HG03025 (cell line): Measurements from ENCODE around the gene BAZ1B.
"Not testable (repeated sequence)": the region's sequence is repeated elsewhere in the genome, so short reads cannot be mapped to it uniquely, and the experiment has no call there.

Experiments used
- ATAC-seq: cut with Tn5 transposase; IDR thresholded peaks from one replicate; pipeline ENCODE4 v1.9.1; 2021; ENCODE audit warnings: mild to moderate bottlenecking, moderate library complexity; ENCODE audit not compliant: unreplicated experiment, low FRiP score

BAZ1B gene

GRCh38 chr7:73429622-73430505, 92.2 kb downstream of the BAZ1B start:
- ATAC-seq: no peak

DNA sequence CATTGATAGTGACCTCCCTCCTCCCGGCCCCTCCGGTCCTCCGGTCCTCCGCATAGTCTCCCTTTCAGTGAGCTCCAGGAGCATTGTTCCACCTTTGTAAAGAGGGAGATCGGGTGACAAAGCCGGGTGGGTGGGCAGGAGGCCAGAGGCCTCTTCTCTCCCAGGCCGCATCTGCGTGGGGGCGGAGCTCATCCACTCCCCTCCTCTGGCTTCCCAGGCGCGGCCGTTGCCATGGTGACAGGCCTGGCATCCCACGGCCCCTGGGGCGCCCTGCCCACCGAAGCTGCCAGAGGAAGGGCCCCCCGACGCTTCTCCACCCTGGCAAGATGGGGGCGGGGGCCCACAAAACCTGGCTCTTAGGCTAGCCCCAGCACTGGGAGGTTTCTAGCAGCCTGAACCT, 92.9 kb downstream of the BAZ1B start:
- ATAC-seq: no peak

GRCh38 chr7:73427902-73428787, 93.9 kb downstream of the BAZ1B start:
- ATAC-seq: no peak

DNA sequence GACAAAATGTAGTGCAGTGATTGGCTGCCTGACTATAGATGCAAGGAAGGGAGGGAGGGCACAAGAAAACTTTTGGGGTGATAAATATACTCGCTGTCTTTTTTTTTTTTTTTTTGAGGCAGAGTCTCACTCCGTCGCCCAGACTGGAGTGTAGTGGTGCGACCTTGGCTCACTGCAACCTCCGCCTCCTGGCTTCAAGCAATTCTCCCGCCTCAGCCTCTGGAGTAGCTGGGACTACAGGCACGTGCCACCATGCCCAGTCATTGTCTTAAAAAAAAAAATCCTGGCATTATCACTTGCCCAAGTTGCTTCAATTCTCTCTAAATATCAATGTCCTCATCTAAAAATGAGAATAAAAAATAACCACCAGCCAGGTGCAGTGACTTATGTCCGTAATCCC, 96.1 kb downstream of the BAZ1B start:
- no peak for ATAC-seq

DNA sequence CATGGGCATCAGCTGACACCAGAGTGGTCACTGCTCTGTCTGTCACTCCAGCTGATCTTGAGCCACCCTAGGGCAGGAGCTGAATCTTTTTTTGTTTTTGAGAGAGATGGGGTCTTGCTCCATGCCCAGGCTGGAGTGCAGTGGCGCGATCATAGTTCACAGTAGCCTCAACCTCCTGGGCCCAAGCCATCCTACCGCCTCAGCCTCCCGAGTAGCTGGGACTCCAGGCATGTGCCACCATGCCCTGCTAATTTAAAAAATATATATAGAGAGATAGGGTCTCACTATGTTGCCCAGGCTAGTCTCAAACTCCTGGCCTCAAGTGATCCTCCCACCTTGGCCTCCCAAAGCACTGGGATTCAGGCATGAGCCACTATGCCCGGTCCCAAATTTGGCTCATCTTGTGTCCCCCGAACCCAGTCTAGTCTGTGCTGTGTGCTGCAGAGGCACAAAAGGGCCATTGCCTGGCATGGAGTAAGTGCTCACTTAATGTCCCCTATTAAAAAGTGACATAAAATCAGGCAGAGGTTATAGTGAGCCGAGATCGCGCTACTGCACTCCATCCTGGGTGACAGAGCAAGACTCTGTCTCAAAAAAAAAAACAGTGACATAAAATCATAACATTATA, 96.6 kb downstream of the BAZ1B start:
- ATAC-seq: no peak

DNA sequence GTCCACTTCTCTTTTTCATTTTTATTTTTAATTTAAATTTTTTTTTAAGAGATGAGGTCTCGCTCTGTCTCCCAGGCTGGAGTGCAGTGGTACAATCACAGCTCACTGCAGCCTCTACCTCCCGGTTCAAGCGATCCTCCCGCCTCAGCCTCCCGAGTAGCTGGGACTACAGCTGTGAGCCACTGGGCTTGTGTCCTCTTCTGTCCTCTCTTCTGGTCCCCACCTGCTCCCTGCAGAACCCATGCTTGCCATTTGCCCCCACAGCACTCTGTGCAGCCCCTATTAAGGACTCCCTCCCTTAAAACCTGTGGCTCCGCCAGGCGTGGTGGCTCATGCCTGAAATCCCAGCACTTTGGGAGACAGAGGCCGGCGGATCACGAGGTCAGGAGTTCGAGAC, 97.6 kb downstream of the BAZ1B start:
- ATAC-seq: no peak

- no peak for ATAC-seq
These were observed 98.3 kb downstream of the BAZ1B start for GRCh38 chr7:73423519-73424488.

- ATAC-seq: not testable (repeated sequence)
These were observed 101.5 kb downstream of the BAZ1B start for GRCh38 chr7:73420610-73421009.

DNA sequence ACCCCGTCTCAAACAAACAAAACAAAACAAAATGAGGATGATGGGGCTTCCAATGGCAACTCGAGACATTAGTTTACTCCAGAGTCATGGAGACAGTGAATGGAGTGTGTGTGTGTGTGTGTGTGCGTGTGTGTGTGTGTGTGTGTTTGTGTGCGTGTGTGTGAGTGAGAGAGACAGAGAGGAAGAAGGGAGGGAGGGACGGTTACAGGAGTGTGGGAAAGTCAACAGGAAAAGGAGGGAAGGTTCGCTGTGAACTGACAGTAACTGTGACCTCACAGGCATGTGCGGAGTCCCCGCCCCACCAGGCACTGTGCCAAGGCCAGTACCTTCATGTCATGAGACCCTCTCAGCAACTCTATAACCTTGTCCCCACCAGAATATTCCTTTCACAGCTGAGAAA, 102.1 kb downstream of the BAZ1B start:
- not testable (repeated sequence) for ATAC-seq

- ATAC-seq: no peak
These were observed 103.9 kb downstream of the BAZ1B start for GRCh38 chr7:73418113-73418703.

DNA sequence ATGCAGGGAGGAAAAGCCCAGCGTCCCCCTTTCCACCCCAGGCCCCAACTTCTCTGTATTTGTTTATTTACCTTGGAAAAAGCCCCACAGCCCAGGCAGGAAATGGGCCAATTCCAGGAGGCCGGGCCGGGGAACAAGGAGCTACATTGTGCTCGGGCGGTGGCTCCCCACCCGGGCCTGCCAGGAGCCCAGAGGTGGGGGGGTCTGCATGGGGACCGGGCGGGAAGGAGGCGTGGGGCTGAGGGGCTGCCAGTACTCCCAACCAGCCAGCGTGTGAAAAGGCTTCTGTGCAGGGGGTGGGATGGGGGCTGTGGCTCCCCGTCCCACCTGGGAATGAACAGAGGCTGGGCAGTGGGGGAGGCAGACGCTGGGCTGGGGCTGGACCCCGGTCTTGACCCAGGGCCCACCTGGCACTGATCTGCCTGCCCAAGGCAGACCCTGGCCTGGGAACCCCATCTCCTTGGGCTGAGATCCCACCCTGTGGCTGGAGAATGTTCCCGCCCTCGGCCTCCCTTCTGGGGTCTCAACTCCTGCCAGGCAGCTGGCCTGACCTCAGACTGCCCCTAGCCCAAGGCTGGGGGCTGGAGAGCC, 111.5 kb downstream of the BAZ1B start:
- not testable (repeated sequence) for ATAC-seq

GRCh38 chr7:73404860-73405259, 117.2 kb downstream of the BAZ1B start:
- ATAC-seq: not testable (repeated sequence)

- not testable (repeated sequence) for ATAC-seq
These were observed 122.7 kb downstream of the BAZ1B start for GRCh38 chr7:73399185-73400050.

GRCh38 chr7:73397521-73398281, 124.4 kb downstream of the BAZ1B start:
- ATAC-seq: no peak

GRCh38 chr7:73395538-73396503, 126.3 kb downstream of the BAZ1B start:
- no peak for ATAC-seq

DNA sequence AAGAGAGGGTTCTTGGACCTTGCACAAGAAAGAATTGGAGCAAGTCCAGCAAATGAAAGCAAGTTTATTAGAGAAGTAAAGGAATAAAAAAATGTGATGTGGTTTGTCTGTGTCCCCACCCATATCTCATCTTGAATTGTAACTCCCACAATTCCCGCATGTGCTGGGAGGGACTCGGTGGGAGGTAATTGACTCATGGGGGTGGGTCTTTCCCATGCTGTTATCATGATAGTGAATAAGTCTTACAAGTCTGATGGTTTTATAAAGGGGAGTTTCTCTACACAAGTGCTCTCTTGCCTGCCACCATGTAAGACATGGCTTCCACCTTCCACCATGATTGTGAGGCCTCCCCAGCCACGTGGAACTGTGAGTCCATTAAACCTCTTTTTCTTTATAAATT, 127.7 kb downstream of the BAZ1B start:
- ATAC-seq: no peak
